Vagina (tissue), 2 donors: ENCODE measurements around the gene UQCRC1.

Experiments used
- CTCF ChIP-seq, 3 experiments: fragments of 450-650 bp in 2 of 3; fragments of 200-600 bp in 1 of 3; sonication (generic) in 1 of 3; IDR thresholded peaks; one replicate each; pipeline ENCODE4 v1.5.1; 2017 to 2019; ENCODE audit warnings: antibody characterized with exemption in 3 of 3, mild to moderate bottlenecking in 2 of 3, moderate library complexity in 2 of 3
- POLR2A ChIP-seq, 2 donors: fragments of 450-650 bp; IDR thresholded peaks; one replicate each; pipeline ENCODE4 v1.6.1; 2017; ENCODE audit warnings: antibody characterized with exemption in 2 of 2, mild to moderate bottlenecking in 2 of 2, moderate library complexity in 2 of 2

GRCh38 chr3:48563382-48563918 is 46.0 kb downstream of the UQCRC1 start, which contains the start of gene UCN2:
- no peak for TF ChIP-seq CTCF (IDR thresholded peaks at IDR 0.05)
- no peak for TF ChIP-seq POLR2A (IDR thresholded peaks at IDR 0.05)
